ENCODE results near the gene VLDLR.

VLDLR gene

DNA sequence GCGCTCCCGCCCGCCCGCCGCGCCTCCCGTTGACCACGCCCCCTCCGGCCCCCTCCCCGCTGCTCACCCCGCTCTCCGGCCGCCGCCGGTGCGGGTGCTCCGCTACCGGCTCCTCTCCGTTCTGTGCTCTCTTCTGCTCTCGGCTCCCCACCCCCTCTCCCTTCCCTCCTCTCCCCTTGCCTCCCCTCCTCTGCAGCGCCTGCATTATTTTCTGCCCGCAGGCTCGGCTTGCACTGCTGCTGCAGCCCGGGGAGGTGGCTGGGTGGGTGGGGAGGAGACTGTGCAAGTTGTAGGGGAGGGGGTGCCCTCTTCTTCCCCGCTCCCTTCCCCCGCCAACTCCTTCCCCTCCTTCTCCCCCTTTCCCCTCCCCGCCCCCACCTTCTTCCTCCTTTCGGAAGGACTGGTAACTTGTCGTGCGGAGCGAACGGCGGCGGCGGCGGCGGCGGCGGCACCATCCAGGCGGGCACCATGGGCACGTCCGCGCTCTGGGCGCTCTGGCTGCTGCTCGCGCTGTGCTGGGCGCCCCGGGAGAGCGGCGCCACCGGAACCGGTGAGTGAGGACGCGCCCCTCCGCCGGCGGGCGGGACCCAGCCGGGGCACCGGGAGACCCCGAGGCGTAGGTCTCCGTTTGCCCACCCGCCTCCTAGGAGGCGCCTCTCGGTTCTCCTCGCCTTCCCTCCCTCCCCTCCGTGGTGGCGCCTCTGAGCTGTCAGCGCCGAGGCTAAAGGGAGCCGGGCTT lies at the start of gene VLDLR:
Gene VLDLR (plus strand): TSS at position 66 of the 739 bp plus-strand sequence. CDS start 403 bp downstream, at position 469.
- peak in 1 of 2 donors; percentile 8 for DNase-seq (ENCODE audit: low read depth in 1 of 2, low spot score in 1 of 2)

DNA sequence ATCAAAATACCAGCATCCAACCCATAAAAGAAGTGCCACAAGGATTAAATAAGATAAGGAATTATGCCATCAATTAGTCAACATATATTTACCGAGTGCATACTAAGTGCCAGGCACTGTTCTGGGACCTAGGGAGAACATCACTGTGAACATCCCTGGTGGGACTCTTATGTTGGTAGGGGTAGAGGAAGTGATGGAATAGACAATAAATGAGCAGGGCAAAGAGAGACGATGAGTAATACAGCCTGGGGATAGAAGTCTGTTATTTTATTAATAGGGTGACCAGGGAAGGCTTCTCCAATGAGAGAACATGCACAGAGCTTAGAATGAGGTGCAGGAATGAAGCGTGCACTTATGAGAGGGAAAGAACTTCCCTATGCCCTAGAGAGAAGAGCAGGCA lies 47.4 kb upstream of the VLDLR start:
- DNase-seq (ENCODE audit: low read depth in 1 of 2, low spot score in 1 of 2): no peak

- no peak for DNase-seq (ENCODE audit: low read depth in 1 of 2, low spot score in 1 of 2)
Measured at GRCh38 chr9:2576631-2577030, 45.0 kb upstream of the VLDLR start.

DNA sequence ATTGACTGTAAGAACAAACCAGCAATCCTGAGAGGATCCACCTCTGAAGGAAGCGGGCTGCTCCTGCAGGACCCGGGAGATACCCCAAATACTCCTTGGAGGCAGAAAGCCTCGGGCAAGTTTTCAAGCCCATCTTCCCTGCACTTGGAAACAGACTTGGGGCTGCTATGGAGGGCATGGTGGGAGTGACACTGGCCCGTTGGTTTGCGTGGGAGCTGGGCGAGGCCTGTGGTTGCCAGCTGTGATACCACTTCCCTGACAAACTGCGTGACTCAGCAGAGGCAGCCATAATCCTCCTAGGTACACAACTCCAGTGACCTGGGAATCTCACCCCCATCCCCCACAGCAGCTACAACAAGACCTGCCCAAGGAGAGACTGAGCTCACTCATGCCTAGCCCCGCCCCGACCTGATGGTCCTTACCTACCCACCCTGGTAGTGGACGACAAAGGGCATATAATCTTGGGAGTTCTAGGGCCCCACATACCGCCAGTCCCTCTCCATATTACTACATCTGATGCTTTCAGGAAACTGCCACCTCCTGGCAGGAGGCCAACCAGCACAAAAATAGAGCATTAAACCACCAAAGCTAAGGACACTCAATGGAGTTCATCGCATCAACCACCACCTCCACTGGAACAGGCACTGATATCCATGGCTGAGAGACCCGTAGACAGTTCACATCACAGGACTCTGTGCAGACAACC lies 38.1 kb upstream of the VLDLR start:
- DNase-seq (ENCODE audit: low read depth in 1 of 2, low spot score in 1 of 2): no peak

DNA sequence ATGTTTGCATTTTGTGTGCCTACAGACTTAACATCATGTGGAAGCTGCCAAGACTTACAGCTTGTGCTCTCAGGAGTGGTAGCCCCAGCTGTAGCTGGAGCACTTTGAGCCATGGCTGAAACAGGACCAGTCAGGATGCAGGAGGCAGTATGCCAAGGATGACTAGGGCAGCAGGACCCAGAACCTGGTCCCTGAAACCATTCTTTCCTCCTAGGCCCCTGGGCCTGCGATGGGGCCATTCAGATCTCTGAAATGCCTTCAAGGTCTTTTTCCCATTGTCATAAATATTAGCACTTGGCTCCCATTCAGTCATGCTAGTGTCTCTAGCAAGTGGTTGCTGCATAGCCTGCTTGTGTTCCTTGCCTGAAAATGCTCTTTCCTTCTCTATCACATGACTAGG lies 29.6 kb upstream of the VLDLR start:
- no peak for DNase-seq (ENCODE audit: low read depth in 1 of 2, low spot score in 1 of 2)

- no peak for DNase-seq (ENCODE audit: low read depth in 1 of 2, low spot score in 1 of 2)
Measured at GRCh38 chr9:2593744-2594143, 27.8 kb upstream of the VLDLR start.

GRCh38 chr9:2595973-2596372 lies 25.6 kb upstream of the VLDLR start:
- DNase-seq (ENCODE audit: low read depth in 1 of 2, low spot score in 1 of 2): no peak

GRCh38 chr9:2597483-2597882 lies 24.1 kb upstream of the VLDLR start:
- DNase-seq (ENCODE audit: low read depth in 1 of 2, low spot score in 1 of 2): no peak

DNA sequence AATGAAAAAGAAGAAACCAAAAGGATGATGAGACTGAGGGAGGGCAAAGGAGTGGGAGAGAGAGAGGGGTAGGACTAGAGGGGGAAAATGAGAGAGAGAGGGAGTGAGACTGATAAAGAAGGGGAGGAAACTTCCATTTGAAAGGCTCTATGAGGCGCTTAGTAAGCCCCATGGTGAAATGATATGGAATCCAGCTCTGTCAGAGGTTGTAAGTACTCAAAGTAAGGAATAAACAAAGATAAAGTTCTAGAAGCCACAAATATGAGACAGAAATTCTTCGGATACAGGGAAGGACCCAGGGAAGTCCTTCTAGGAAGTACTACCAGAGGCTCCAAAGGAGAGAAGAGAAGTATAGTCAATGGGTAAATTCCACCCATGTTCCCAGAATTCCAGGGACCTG lies 21.7 kb upstream of the VLDLR start:
- no peak for DNase-seq (ENCODE audit: low read depth in 1 of 2, low spot score in 1 of 2)

- no peak for DNase-seq (ENCODE audit: low read depth in 1 of 2, low spot score in 1 of 2)
Measured at GRCh38 chr9:2600307-2600706, 21.3 kb upstream of the VLDLR start.

DNA sequence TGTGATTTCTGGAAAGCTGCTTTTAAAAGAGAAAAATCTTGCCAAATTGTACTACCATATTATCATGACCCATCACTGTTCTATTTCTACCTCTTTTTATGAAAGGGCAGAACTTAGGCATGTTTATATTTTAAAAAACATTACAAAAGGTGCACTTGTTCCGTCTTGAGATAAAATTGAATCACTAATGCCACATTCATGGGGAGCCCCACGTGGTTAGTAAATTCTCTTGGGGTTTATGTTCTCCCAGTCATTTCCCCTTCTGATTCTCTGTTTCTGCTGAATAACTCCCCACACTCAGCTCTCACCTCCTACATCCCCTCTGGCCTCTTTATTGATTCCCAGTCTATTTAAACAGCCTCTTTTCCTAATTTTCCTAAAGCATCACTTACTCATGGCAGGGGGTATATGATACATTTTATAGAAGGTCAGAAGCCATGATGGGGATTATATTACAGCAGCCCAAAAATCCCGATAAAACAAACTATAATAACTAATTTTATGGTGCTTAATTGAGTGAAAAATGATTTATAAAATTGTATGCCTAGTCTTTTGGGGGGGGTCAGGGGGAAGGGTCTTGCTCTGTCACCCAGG lies 19.7 kb upstream of the VLDLR start:
- DNase-seq (ENCODE audit: low read depth in 1 of 2, low spot score in 1 of 2): no peak

DNA sequence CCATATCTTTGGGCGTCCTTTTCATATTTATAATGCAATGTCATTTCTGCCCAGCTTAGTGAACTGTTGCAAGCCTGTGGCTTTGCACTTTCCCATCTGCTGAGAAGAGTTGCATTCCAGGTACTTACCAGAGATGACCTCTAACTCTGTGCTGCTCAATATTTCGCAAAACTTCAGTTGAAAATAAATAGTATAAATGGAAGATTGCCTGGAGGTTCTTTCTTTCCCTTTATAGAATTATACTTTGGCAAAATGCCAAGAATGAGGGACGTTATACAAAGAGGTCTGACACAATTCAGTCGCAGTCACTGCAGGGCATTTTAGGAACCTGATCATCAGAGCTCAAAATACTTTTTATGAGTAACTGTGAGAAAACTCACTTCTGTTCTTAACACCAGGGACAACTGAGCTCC lies 18.9 kb upstream of the VLDLR start:
- DNase-seq (ENCODE audit: low read depth in 1 of 2, low spot score in 1 of 2): no peak

DNA sequence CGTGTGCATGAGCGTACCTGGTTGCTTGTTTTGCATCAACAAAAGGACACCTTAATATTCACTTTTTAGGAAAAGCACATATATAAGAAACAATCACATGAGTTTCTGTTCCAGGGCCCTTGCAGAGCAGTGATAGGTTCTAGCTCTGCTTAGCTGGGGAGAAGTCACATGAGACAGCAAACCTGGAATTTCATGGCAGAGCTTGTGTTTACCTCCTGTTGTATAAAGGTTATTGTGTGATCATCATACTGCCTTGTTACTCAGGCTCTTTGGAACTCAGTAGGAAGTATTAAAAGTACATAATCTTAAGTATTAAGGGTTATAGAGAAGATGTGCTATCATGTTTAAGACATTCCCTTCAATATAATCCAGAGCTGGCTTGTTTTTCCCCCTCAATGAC lies 18.0 kb upstream of the VLDLR start:
- DNase-seq (ENCODE audit: low read depth in 1 of 2, low spot score in 1 of 2): no peak

- DNase-seq (ENCODE audit: low read depth in 1 of 2, low spot score in 1 of 2): no peak
Measured at GRCh38 chr9:2605246-2605645, 16.3 kb upstream of the VLDLR start.

DNA sequence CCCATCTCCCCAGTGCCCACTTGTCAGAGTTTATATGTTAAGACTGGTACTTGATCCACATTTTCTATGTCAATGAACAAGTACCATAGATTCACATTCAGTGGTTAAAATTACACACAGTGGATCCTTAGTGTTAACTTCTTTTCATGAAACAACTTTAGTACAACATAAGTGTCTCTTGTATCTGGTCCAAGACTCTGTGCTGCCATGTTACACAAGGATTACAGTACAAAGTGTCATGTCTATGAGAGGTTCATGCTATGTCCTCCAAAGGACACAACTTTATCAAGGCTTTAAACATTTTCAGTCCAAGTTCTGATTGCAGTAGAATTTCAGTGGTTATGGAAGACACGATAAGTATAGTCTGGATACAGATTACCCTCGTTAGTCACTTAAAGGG lies 13.3 kb upstream of the VLDLR start:
- no peak for DNase-seq (ENCODE audit: low read depth in 1 of 2, low spot score in 1 of 2)

DNA sequence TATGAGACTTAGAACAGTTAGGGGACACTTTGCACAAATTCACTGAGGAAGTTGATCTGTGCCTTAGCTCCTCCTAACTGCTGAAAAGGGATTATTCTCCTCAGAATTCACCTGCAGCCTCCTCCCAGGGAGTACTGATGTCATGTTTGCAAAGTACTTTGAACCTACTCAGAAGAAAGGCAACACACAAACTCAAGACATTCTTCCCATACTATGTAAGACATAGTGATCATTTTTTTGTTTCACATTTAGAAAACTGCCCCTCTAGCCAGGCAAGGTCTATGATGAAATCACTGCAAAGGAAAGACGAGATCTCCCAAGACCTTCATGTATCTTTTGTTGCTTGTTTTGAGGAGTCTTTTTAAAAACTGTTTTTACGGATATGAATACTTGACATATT lies 10.6 kb upstream of the VLDLR start:
- no peak for DNase-seq (ENCODE audit: low read depth in 1 of 2, low spot score in 1 of 2)

- DNase-seq (ENCODE audit: low read depth in 1 of 2, low spot score in 1 of 2): no peak
Measured at GRCh38 chr9:2611961-2612360, 9.6 kb upstream of the VLDLR start.

DNA sequence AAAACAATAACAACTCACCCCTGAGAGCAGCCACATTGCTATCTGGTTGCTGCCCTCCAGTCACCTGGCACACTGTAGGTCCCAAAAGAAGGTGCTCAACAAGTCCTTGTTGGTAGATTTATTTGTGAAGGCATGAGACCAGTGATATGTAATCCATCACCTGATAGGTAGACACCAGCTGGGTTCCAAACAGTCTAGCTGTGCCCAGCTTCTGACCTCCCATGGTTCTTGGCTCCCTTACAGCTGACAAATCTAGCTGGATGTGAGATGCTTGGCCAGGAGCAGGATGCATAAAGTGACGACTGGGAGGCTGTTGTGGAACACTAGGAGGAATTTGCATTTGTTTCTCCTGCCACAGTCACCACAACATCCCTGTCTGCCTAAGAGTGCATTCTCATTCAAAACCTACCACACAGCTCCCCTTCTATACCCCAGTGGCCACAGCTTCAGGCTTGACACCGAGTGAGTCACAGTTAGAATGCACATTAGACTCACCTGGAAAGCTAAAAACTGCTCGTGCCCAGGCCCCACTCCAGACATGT lies 7.8 kb upstream of the VLDLR start:
- no peak for DNase-seq (ENCODE audit: low read depth in 1 of 2, low spot score in 1 of 2)

DNA sequence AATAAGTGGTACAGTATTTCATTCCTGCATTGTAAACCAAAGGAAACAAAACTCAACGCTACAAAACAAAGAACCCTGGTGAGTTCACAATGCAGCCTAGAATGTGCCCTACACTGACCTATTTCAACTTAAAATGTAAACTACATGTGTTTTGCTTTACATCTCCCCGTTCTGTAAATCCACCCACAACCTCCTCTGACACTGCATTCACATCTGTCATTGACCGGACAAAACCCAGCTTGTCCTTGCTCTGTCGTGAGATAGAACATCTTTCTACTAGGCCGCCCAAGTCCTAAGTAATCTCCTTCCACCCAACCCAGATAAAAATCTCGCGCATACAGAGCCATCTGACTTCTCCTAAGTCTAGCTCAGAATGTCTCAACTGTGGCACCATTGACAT lies 6.1 kb upstream of the VLDLR start:
- no peak for DNase-seq (ENCODE audit: low read depth in 1 of 2, low spot score in 1 of 2)

DNA sequence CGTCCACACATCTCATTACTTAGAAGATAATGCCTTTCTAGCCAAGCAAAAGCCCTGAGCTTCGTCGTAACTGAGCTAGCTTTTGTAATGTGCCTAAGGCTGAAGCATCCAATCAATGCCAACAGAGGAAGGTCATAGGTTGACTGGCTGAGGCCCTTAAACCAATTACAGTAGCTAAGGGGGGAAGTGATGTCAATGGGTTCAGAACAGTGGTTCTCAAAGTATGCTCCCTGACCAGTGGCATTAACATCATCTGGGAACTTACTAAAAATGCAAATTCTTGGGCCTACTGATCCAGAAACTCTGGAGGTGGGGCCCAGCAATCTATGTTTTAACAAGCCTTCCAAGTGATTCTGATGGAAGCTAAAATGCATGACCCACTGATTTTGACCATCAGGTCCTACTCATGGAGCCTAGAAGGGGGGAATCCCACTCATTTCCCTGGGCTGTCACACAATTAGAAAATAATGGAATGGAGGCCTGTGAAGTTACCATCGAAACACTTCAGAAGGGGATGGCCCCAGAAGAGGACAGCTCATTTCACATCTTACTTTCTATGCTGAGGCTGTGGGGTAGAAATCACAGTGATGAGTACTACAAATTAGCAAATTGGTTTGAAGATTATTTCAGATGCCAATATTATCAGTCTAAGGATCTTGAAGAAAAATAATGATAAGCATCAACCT lies 4.8 kb upstream of the VLDLR start:
- no peak for DNase-seq (ENCODE audit: low read depth in 1 of 2, low spot score in 1 of 2)

DNA sequence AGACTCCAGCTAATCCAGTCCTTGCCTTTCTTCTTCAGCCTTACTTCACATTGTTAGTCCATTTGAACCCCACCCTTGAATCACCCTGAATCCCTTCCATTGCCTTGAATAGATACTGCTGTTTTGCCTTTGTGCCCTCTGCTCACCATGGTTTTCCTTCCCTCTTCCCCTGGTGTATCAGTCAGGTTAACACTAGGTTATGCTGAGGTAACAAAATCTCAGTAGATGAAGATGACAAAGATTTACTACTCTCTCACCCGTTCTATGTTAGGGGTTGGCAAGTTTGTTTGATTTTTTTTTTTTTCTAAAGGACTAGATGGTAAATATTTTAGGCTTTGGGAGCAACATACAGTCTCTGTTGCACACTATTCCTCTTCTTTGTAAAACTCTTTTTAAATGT lies 3.3 kb upstream of the VLDLR start:
- DNase-seq (ENCODE audit: low read depth in 1 of 2, low spot score in 1 of 2): no peak

Data from activated CD4-positive, alpha-beta T cell treated with anti-CD3 and anti-CD28 coated beads, Interleukin-2, amount 50 U/mL, for 24 hours (primary cell).